HepG2 (cell line): ENCODE data around the gene METTL25. TPM values are rescaled to one million over a fixed set of nuclear protein-coding genes. Genes with fewer than 3 reads are reported as not detected.

Experiments used
- ATAC-seq: fragments of 200-7000 bp; cut with Tn5 transposase; 3 replicates; pipeline ENCODE4 v1.9.1; 2020; ENCODE audit warnings: mild to moderate bottlenecking, moderate library complexity
- BruUV-seq: library from RNA; stranded (reverse); fragments of 400-500 nt; replicated peaks from 2 replicates; lab custom pipeline; 2021; lab: Mats Ljungman, UMichigan
- CTCF ChIA-PET: fragments of 300-600 bp; formaldehyde crosslinking; extraction: SDS; loops from one replicate; lab custom pipeline; 2021; ENCODE audit warnings: low total read pairs, inconsistent platforms, low intra/inter-chr PET ratio; lab: Yijun Ruan, JAX
- POLR2A ChIA-PET: fragments of 350-600 bp; sonication (Branson Sonifier 250); formaldehyde crosslinking; loops from one replicate; lab custom pipeline; 2020; ENCODE audit warnings: antibody characterized with exemption, inconsistent platforms; lab: Yijun Ruan, JAX
- DNase-seq: peaks from one replicate; pipeline ENCODE4 v3.0.0-alpha.2; 2015; ENCODE audit warnings: low spot score
- FAIRE-seq: peaks from 3 replicates; lab custom pipeline; 2011; peaks lifted over from hg19 to GRCh38; lab: Jason Lieb, UNC
- H2AFZ ChIP-seq: one replicate; pipeline ENCODE4 v1.6.1; 2011; ENCODE audit warnings: low read length, inconsistent platforms
- H3K27ac ChIP-seq: fragments of 300-600 bp; 3 replicates; pipeline ENCODE4 v1.8.0; 2011; ENCODE audit warnings: mixed run types, mild to moderate bottlenecking, mixed read lengths, low read length, inconsistent platforms; ENCODE audit not compliant: insufficient read depth; ENCODE audit errors: extremely low read length
- H3K27me3 ChIP-seq, 2 experiments: fragments of 200-600 bp in 1 of 2; 2 replicates in 1 of 2; 3 replicates in 1 of 2; pipeline versions ENCODE4 v1.6.0 to v1.8.0; 2011; ENCODE audit warnings: low read length in 2 of 2, mild to moderate bottlenecking in 2 of 2, moderate library complexity in 2 of 2, inconsistent platforms in 1 of 2; ENCODE audit not compliant: insufficient read depth in 2 of 2, control insufficient read depth in 1 of 2
- H3K36me3 ChIP-seq, 2 experiments: fragments of 200-600 bp in 1 of 2; replicated peaks in 1 of 2; 2 replicates in 1 of 2; 3 replicates in 1 of 2; pipeline versions ENCODE4 v1.5.1 to v1.8.0; 2011; ENCODE audit warnings: low read length in 2 of 2, inconsistent platforms in 1 of 2; ENCODE audit not compliant: insufficient read depth in 2 of 2, control insufficient read depth in 1 of 2
- H3K4me1 ChIP-seq: 2 replicates; pipeline ENCODE4 v1.5.1; 2012; ENCODE audit warnings: low read length, inconsistent platforms; ENCODE audit not compliant: insufficient read depth
- H3K4me2 ChIP-seq: 2 replicates; pipeline ENCODE4 v1.6.0; 2011; ENCODE audit warnings: low read depth, low read length, inconsistent platforms
- H3K4me3 ChIP-seq, 3 experiments: fragments of 200-600 bp in 1 of 3; sonication (generic), shearing (Covaris generic) in 1 of 3; replicated peaks in 1 of 3; 2 replicates each; pipeline ENCODE4 v1.5.1; 2011 to 2016; ENCODE audit warnings: low read length in 3 of 3, inconsistent platforms in 2 of 3, low read depth in 2 of 3, mild to moderate bottlenecking in 2 of 3, control low read depth in 1 of 3, mixed read lengths in 1 of 3; ENCODE audit not compliant: insufficient read depth in 1 of 3
- H3K79me2 ChIP-seq: one replicate; pipeline ENCODE4 v1.6.1; 2011; ENCODE audit warnings: low read length, inconsistent platforms; ENCODE audit not compliant: insufficient read depth
- H3K9ac ChIP-seq: 2 replicates; pipeline ENCODE4 v1.6.0; 2011; ENCODE audit warnings: mild to moderate bottlenecking, low read depth, low read length, inconsistent platforms; ENCODE audit not compliant: insufficient read depth
- H3K9me3 ChIP-seq: 2 replicates; pipeline ENCODE4 v1.5.1; 2012; ENCODE audit warnings: mild to moderate bottlenecking, low read length
- H4K20me1 ChIP-seq: 2 replicates; pipeline ENCODE4 v1.6.0; 2011; ENCODE audit warnings: inconsistent platforms, mild to moderate bottlenecking, low read length, moderate library complexity; ENCODE audit not compliant: insufficient read depth
- CHD4 ChIP-seq: fragments of 200-600 bp; sonication (generic); IDR thresholded peaks from 2 replicates; pipeline ENCODE4 v1.7.0; 2017; ENCODE audit warnings: mild to moderate bottlenecking, low read length, borderline replicate concordance
- MAFF ChIP-seq: IDR thresholded peaks from 2 replicates; pipeline ENCODE4 v1.6.1; 2011; ENCODE audit warnings: low read depth, low read length, improper control_type of control experiment
- MAFK ChIP-seq, 2 experiments: IDR thresholded peaks in 1 of 2; conservative IDR thresholded peaks in 1 of 2; 2 replicates each; pipeline ENCODE4 v1.6.1; 2011; ENCODE audit warnings: improper control_type of control experiment in 2 of 2, low read length in 2 of 2
- SAFB2 ChIP-seq: sonication (generic); formaldehyde crosslinking; IDR thresholded peaks from 2 replicates; pipeline ENCODE4 v1.5.1; 2020; ENCODE audit warnings: missing genetic modification reagents, low read depth, mild to moderate bottlenecking, borderline replicate concordance
- SIN3A ChIP-seq: IDR thresholded peaks from 2 replicates; pipeline ENCODE4 v1.6.1; 2011; ENCODE audit warnings: low read depth, mild to moderate bottlenecking, control low read depth, low read length, borderline replicate concordance
- U2AF2 ChIP-seq: fragments of 200-400 bp; formaldehyde crosslinking; IDR thresholded peaks from 2 replicates; pipeline ENCODE4 v1.6.1; 2017; ENCODE audit warnings: low read depth, mild to moderate bottlenecking, low read length
- ZNF563 ChIP-seq: sonication (generic); formaldehyde crosslinking; IDR thresholded peaks from 2 replicates; pipeline ENCODE4 v1.8.0; 2022; ENCODE audit warnings: mild to moderate bottlenecking, moderate library complexity, missing genetic modification reagents
- WGBS: methylation state at CpG from one replicate; pipeline ENCODE4 v1.1.6; 2017; ENCODE audit warnings: low lambda C conversion rate; 5-methylcytosine and 5-hydroxymethylcytosine counted together
- in situ Hi-C: cut with HindIII; loops from 2 replicates; pipeline ENCODE4 v1.10.0; 2017; ENCODE audit warnings: low pct_unique_long_range_greater_than_20kb; ENCODE audit not compliant: extremely low pct_ligation_motif_present
- intact Hi-C: fragments of 100-400 bp; cut with micrococcal nuclease; formaldehyde crosslinking; loops from one replicate; pipeline ENCODE4 v1.10.0; 2022; ENCODE audit not compliant: unreplicated experiment
- polyA plus RNA-seq, 8 experiments: library from polyadenylated mRNA; depleted of rRNA in 3 of 8; stranded (reverse) in 7 of 8; unstranded in 1 of 8; fragments of >200 nt; fragmentation: Illumina TruSeq in 4 of 8; extraction: Trizol in 4 of 8; gene quantifications; 2 replicates each; pipeline versions ENCODE4 v1.2.1 to v1.2.3, GENCODE V29; 2011 to 2016; ENCODE audit warnings: low read depth in 4 of 8, missing spikeins in 1 of 8, mixed read lengths in 1 of 8; ENCODE audit not compliant: insufficient read depth in 1 of 8
- total RNA-seq, 5 experiments: library from RNA; depleted of rRNA; stranded (reverse); fragments of >200 nt; fragmentation: Illumina TruSeq; extraction: Trizol; gene quantifications; 2 replicates each; pipeline ENCODE4 v1.2.3, GENCODE V29; 2016; ENCODE audit warnings: low read depth in 1 of 5

The METTL25 gene
- total and polyA plus RNA-seq, 2 of the 13 experiments (the other 11 are each of a cell fraction or from before 2014, with no cell fraction given), result 2.2 to 7.8 TPM

GRCh38 chr12:82517808-82518207 is 159.5 kb downstream of the METTL25 start:
- Histone ChIP-seq H3K27ac (no peak overlapping the region), H4K20me1 (no peaks in the 10 kb centered on the region), H3K36me3 (no peaks in the 10 kb centered on the region), H3K4me3 (no peak overlapping the region)
- no peak for FAIRE-seq
- TF ChIP-seq SAFB2 (no peak), ZNF563 (CRISPR knock-in tag) (no peak)
- TF ChIP-seq, all 625 proteins: peak for 0
- ChIA-PET POLR2A (no interaction called here), CTCF (interaction anchor here (1.3 kb wide), 1 partner anchor 110 kb away, joined by 5 read pairs; no protein-coding TSS in a partner anchor)
- no peaks in the 10 kb centered on the region for H3K4me1 ChIP-seq
- no peaks in the 10 kb centered on the region for H3K79me2 ChIP-seq
- no peaks in the 10 kb centered on the region for H3K27me3 ChIP-seq
- ATAC-seq, result peak; percentile 58
- intact Hi-C loops, result no loop called here
- no peak overlapping the region for H3K4me2 ChIP-seq
- no peak overlapping the region for H2AFZ ChIP-seq
- DNase-seq, result no peak
- in situ Hi-C loops, result no loop called here
- no peak overlapping the region for H3K9ac ChIP-seq
- no peaks in the 10 kb centered on the region for H3K9me3 ChIP-seq
- WGBS, result 3% methylated on average over 3 of the region's 5 CpGs
- no TSS peak for BruUV-seq

DNA sequence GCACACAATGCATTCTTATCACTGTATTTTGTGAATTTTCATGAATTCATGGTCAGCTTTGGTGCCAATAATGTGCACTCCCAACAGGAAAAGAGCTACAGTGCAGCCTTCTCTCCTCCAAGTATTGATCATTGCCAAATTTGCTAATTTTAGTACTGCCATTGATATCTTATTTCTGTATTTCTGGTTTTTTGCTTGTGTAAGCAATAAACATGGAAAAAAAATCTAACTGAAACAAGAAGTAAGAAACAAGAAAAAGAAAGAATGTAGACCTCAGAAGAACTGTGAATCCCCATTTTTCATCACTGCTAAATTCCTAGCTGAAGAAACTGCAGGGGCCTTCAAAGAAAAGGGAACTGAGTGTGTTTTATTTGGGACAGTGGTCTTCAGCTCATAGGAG is 161.2 kb downstream of the METTL25 start:
- DNase-seq (no peak), FAIRE-seq (no peak), ATAC-seq (no peak)
- ChIA-PET POLR2A (no interaction called here), CTCF (no interaction called here)
- Histone ChIP-seq H3K79me2 (no peaks in the 10 kb centered on the region), H3K27me3 (no peaks in the 10 kb centered on the region), H3K4me2 (no peak overlapping the region), H2AFZ (no peak overlapping the region), H3K4me3 (no peak overlapping the region), H3K36me3 (no peaks in the 10 kb centered on the region), H3K4me1 (peaks cover 8% of the 10 kb centered on the region; the same call in 1 of the 2 replicates), H3K9ac (no peak overlapping the region), H3K27ac (no peak overlapping the region), H4K20me1 (no peaks in the 10 kb centered on the region), H3K9me3 (no peaks in the 10 kb centered on the region)
- no TSS peak for BruUV-seq
- intact Hi-C loops, result no loop called here
- TF ChIP-seq U2AF2 (no peak), MAFK (conservative IDR thresholded peaks at IDR 0.05 in 1 of 2, IDR thresholded peaks at IDR 0.05 in 1 of 2; ENCODE audit: low read length in 2 of 2) (peak; percentile 80 to 91), CHD4 (no peak), MAFF (peak; percentile 84), SIN3A (no peak)
- in situ Hi-C loops, result no loop called here
